ENCODE results near the gene ADAMTSL1. TPM values are rescaled to one million over a fixed set of nuclear protein-coding genes. Genes with fewer than 3 reads are reported as not detected.

The ADAMTSL1 gene
- total and polyA plus RNA-seq, 2 of the 8 experiments (the other 6 are each of a cell fraction or from before 2014, with no cell fraction given): 0.84 to 1.1 TPM

DNA sequence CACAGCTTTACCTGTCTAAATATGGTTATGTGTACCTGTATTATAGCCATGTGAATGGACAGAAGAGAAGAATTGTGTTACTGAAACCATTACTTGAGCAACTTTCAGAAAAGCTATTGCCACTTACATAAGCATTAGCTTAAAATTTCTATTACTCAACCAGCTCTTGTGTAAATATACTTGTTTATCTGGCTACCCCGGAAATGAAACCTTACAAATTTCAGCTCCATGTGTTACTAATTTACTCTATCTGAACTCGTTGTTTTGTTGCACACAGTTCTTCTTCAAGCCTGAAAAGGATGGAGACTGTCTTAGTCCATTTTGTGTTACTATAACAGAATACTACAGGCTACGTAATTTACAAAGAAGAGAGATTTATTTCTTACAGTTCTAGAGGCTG is 22.5 kb upstream of the ADAMTSL1 start:
- H3K4me3 ChIP-seq (ENCODE audit: extremely low read depth in 1 of 4, insufficient read depth in 2 of 4, low read depth in 3 of 4, low read length in 4 of 4): no peak overlapping the region
- H2BK20ac ChIP-seq (ENCODE audit: low read length): no peak overlapping the region
- H3K23ac ChIP-seq (ENCODE audit: insufficient read length): no peak overlapping the region
- no peak overlapping the region for H3K9ac ChIP-seq (replicated peaks in 1 of 4; ENCODE audit: extremely low read depth in 1 of 4, low read depth in 3 of 4, low read length in 3 of 4)
- H3K79me2 ChIP-seq (ENCODE audit: control insufficient read depth in 1 of 2, insufficient read depth in 2 of 2, low read length in 2 of 2): no peaks in the 10 kb centered on the region
- ChIA-PET POLR2A (ENCODE audit: partially characterized antibody) (interaction anchor here (0.9 kb wide), 1 partner anchor 14 kb away, joined by 3 read pairs; no protein-coding TSS in a partner anchor), CTCF (ENCODE audit: partially characterized antibody) (interaction anchor here (1.3 to 3.4 kb wide), 3 partner anchors 10 to 196 kb away, joined by 4 to 25 read pairs (median 5); no protein-coding TSS in a partner anchor)
- no peaks in the 10 kb centered on the region for H3K79me1 ChIP-seq (ENCODE audit: low read depth, low read length)
- H4K8ac ChIP-seq (ENCODE audit: extremely low read depth, insufficient read depth, low read length): no peak overlapping the region
- H3K36me3 ChIP-seq (ENCODE audit: control insufficient read depth in 2 of 4, insufficient read depth in 4 of 4, low read length in 3 of 4): no peaks in the 10 kb centered on the region
- TF ChIP-seq CBX5 (IDR thresholded peaks at IDR 0.05; ENCODE audit: low read depth, low read length) (no peak), TAF7 (optimal IDR thresholded peaks at IDR 0.05; ENCODE audit: borderline replicate concordance, low read depth, low read length) (no peak), HDAC2 (IDR thresholded peaks at IDR 0.05; ENCODE audit: borderline replicate concordance in 1 of 2, low read depth in 2 of 2, low read length in 2 of 2) (no peak), KDM1A (IDR thresholded peaks at IDR 0.05; ENCODE audit: borderline replicate concordance, low read length) (no peak), NANOG (IDR thresholded peaks at IDR 0.05; ENCODE audit: insufficient read depth, low read depth, low read length, poor library complexity, severe bottlenecking) (no peak), CBX8 (IDR thresholded peaks at IDR 0.05; ENCODE audit: borderline replicate concordance, low read depth, low read length) (no peak), EP300 (IDR thresholded peaks at IDR 0.05; ENCODE audit: borderline replicate concordance in 1 of 2, low read depth in 2 of 2, low read length in 2 of 2) (no peak), BACH1 (IDR thresholded peaks at IDR 0.05; ENCODE audit: low read length) (no peak), CHD1 (IDR thresholded peaks at IDR 0.05; ENCODE audit: low read depth, low read length) (no peak)
- no peak overlapping the region for H2BK120ac ChIP-seq (replicated peaks; ENCODE audit: low read depth, low read length)
- DNase-seq (ENCODE audit: low read depth in 1 of 2, low spot score in 2 of 2): no peak
- H3K4ac ChIP-seq (replicated peaks; ENCODE audit: insufficient read length, low read depth, low read length): no peak overlapping the region
- H4K91ac ChIP-seq (replicated peaks; ENCODE audit: insufficient read length, low read length): no peak overlapping the region
- no peaks in the 10 kb centered on the region for H3K9me3 ChIP-seq (ENCODE audit: insufficient read depth in 2 of 2, low read depth in 1 of 2, low read length in 1 of 2)
- no peak overlapping the region for H2BK5ac ChIP-seq (ENCODE audit: low read depth, low read length)
- no peaks in the 10 kb centered on the region for H3K23me2 ChIP-seq (ENCODE audit: low read depth, low read length)
- no peaks in the 10 kb centered on the region for H4K20me1 ChIP-seq (replicated peaks in 1 of 2; ENCODE audit: control insufficient read depth in 1 of 2, insufficient read depth in 2 of 2, low read length in 2 of 2)
- H3K27ac ChIP-seq (ENCODE audit: low read depth, low read length): no peak overlapping the region
- no peak overlapping the region for H3K56ac ChIP-seq (replicated peaks; ENCODE audit: insufficient read length, low read depth, low read length)
- no peak overlapping the region for H3K4me2 ChIP-seq (ENCODE audit: insufficient read depth in 1 of 2, low read depth in 2 of 2, low read length in 2 of 2)
- H2BK15ac ChIP-seq (ENCODE audit: low read length): no peak overlapping the region
- no peak overlapping the region for H4K5ac ChIP-seq (ENCODE audit: insufficient read length, low read depth, low read length)
- no peak overlapping the region for H2BK12ac ChIP-seq (ENCODE audit: low read depth, low read length)
- 95% methylated on average over 3 of the region's 3 CpGs; no CpG with 5 or more reads in 1 of the 2 experiments for WGBS, 2 experiments (ENCODE audit: extremely low coverage in 1 of 2, insufficient coverage in 1 of 2, insufficient read length in 1 of 2, insufficient replicate concordance in 2 of 2, low coverage in 1 of 2, low lambda C conversion rate in 2 of 2, missing lambda C conversion rate in 1 of 2)
- H2AK5ac ChIP-seq (ENCODE audit: low read depth, low read length): no peak overlapping the region
- no peak overlapping the region for H2AFZ ChIP-seq (ENCODE audit: low read length)
- H3K4me1 ChIP-seq (replicated peaks in 1 of 4; ENCODE audit: control insufficient read depth in 3 of 4, insufficient read depth in 4 of 4, low read length in 3 of 4): no peaks in the 10 kb centered on the region
- no peak overlapping the region for H3K18ac ChIP-seq (ENCODE audit: extremely low read depth, low read length)
- H3K14ac ChIP-seq (ENCODE audit: insufficient read length): no peak overlapping the region
- FAIRE-seq: no peak
- H3K27me3 ChIP-seq (replicated peaks in 1 of 4; ENCODE audit: control insufficient read depth in 3 of 4, extremely low read depth in 1 of 4, insufficient read depth in 3 of 4, low read length in 3 of 4): no peaks in the 10 kb centered on the region

Measured in H1 (cell line).